Inferior parietal cortex (tissue), 1 donor: ENCODE data around the gene ABCA3.
"Not testable (repeated sequence)": the region's sequence is repeated elsewhere in the genome, so short reads cannot be mapped to it uniquely, and the experiment has no call there.

Source experiments
- DNase-seq: peaks from one replicate; pipeline ENCODE4 v3.0.0-alpha.2; 2016; ENCODE audit errors: extremely low spot score

Gene ABCA3

GRCh38 chr16:2257726-2258125 is 82.8 kb downstream of the ABCA3 start:
- DNase-seq = no peak

DNA sequence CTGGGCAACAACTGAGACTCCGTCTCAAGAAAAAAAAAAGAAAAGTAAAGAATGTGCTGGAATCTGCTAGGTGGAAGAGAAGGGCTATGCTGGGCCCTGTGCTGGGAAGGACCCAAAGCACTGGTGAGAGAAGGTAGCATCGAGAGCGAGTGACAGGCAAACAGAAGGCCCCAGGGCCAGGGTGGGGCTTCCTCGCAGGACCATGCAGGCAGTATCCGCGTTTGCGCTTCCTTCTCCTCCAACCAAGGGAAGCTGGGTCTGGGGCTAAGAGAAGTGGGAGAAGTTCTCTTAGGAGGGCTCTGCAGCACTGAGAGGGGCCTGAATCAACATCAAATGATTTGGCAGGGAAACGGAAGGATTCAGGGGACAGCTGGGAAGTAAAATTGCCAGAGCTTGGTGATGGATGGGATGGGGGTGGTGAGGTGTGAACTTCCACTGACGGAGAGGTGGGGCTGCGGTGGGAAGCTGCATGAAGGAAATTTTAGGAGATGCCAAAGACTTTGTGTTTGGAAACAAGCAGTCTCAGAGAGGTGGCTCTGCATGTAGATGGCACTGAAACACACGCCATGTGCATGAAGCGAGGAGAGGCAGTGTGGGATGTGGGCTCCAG is 83.9 kb downstream of the ABCA3 start:
- DNase-seq = no peak

GRCh38 chr16:2253293-2253692 is 87.2 kb downstream of the ABCA3 start:
- no peak for DNase-seq

GRCh38 chr16:2252806-2253148 is 87.8 kb downstream of the ABCA3 start:
- no peak for DNase-seq

GRCh38 chr16:2251296-2252111 is 89.0 kb downstream of the ABCA3 start, which contains the start of gene ECI1:
TSS of gene ECI1 (minus strand) at chr16:2251587. CDS start at chr16:2251566, 21 bp downstream.
- DNase-seq = peak; percentile 86

- no peak for DNase-seq
Observed at GRCh38 chr16:2250652-2251295, 89.8 kb downstream of the ABCA3 start.

- DNase-seq = no peak
Observed at GRCh38 chr16:2246301-2246885, 94.1 kb downstream of the ABCA3 start.

DNA sequence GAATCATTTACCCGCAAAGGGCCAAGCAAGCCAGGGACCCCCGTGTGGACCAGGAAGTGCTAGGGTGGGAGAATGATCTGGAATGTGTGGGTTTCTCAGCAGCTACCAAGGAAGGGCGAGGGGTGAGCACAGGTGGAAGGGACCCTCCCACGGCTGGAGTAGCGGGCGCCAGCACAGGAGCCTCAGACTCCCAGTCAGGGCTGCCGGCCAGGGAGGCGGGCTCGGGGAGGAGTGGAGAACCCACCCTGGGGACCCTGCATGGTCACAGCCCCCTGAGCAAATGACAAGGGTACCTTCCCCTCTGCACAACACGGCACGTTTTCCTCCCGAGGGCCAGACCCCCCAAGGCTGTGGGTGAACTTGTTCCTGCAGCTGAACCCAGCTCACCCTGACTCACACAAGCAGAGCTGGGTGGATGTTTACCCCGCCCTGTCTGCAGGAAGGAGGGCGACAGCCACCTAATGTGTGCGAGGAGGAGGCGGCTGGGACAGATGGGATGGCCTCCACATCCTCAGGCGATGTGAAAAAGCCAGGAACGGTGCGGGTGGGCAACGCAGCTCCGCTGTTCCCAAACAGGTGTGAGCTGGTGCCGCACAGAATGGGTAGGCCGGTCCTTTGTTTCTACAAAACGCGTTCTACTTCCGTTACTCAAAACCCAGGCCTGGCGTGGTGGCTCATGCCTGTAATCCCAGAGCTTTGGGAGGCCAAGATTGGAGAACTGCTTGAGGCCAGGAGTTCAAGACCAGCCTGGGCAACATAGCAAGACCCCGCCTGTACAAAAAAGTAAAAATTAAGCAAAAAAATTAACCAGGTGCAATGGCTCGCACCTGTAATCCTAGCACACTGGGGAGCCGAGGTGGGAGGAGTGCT is 95.4 kb downstream of the ABCA3 start:
- no peak for DNase-seq

- no peak for DNase-seq
Observed at GRCh38 chr16:2244301-2244700, 96.2 kb downstream of the ABCA3 start.

GRCh38 chr16:2243781-2244180 is 96.7 kb downstream of the ABCA3 start:
- DNase-seq = no peak

DNA sequence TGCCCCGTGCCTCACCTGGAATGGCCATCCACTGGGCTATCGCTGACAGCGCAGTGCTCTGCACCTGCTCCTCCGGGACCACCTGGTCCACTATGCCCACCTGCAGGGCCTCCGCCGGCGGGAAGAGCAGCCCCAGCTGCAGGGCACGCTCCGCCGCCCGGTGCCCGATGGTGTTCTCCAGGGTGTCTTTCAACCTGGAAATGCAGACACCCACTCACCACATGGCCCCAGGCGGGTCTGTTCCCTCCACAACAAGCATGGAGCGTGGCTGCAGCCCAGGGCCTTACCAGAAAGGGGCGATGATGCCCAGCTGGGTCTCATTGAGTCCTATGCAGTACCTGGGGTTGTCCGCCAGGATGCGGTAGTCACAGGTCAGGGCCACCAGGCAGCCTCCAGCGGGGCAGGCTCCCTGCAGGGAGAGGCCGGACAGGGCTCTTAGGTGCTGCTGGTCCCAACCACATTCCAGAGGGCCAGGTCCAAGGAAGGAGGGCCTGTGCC is 97.4 kb downstream of the ABCA3 start:
- DNase-seq = no peak

- DNase-seq = no peak
Observed at GRCh38 chr16:2242598-2242997, 97.9 kb downstream of the ABCA3 start.

GRCh38 chr16:2240331-2240730 is 100.2 kb downstream of the ABCA3 start:
- DNase-seq = not testable (repeated sequence)

- DNase-seq = no peak
Observed at GRCh38 chr16:2238838-2239675, 101.5 kb downstream of the ABCA3 start.

- DNase-seq = no peak
Observed at GRCh38 chr16:2238150-2238837, 102.2 kb downstream of the ABCA3 start.

- no peak for DNase-seq
Observed at GRCh38 chr16:2237493-2238149, 102.9 kb downstream of the ABCA3 start.

GRCh38 chr16:2237102-2237482 is 103.4 kb downstream of the ABCA3 start:
- no peak for DNase-seq

DNA sequence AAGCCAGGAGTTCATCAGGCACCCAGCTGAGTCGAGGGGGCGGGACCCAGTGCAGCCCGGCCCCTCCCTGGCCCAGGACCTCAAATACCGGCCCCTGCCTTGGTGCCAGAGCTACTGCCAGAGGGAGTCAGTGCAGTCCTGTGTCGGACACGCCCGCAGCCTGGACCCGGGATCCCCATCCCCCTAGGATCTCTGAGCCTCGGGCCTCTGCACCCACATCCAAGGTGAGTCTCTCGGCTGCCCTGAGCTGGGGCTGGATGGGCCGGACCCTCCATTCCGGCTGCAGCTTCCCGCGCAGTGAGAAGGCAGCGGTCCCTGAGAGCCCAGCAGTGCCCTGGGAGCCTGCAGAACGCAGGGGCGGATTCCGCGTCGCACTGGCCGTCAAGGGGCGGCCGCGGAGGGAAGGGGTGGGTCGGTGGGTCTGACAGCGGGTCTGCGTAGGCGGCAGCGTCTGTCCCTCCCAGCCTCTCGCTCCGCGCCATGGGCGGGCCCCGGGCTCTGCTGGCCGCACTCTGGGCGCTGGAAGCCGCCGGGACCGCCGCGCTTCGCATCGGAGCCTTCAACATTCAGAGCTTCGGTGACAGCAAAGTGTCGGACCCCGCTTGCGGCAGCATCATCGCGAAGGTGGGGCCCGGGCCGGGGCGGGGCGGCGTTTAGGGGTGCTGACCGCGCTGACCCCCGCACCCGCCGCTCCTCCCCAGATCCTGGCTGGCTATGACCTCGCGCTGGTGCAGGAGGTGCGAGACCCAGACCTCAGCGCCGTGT is 104.0 kb downstream of the ABCA3 start, which contains the start of gene DNASE1L2:
Gene DNASE1L2, plus strand, starts transcription at position 108 of the 765 bp plus-strand sequence. Its CDS starts 373 bp downstream, at position 481.
- DNase-seq = no peak
